K562 (cell line): ENCODE data around the gene NUAK2. TPM values are rescaled to one million over a fixed set of nuclear protein-coding genes. Genes with fewer than 3 reads are reported as not detected.

ENCODE experiments used
- ATAC-seq: fragments of 200-7000 bp; cut with Tn5 transposase; 3 replicates; pipeline ENCODE4 v1.9.1; 2020; ENCODE audit warnings: moderate library complexity
- BruUV-seq: library from RNA; stranded (reverse); fragments of 400-500 nt; replicated peaks from 2 replicates; lab custom pipeline; 2021; lab: Mats Ljungman, UMichigan
- CTCF ChIA-PET: fragments of 300-600 bp; formaldehyde crosslinking; extraction: SDS; loops from one replicate; lab custom pipeline; 2021; ENCODE audit warnings: low intra/inter-chr PET ratio; lab: Yijun Ruan, JAX
- POLR2A ChIA-PET: fragments of 300-600, 350-650 bp; sonication (Branson Sonifier 250); formaldehyde crosslinking; extraction: SDS; loops from one replicate; lab custom pipeline; 2021; ENCODE audit warnings: antibody characterized with exemption, inconsistent platforms; lab: Yijun Ruan, JAX
- DNase-seq, 4 experiments: peaks; one replicate each; pipeline versions ENCODE4 v3.0.0 to v3.0.0-alpha.2; 2011 to 2018; ENCODE audit warnings: low spot score in 3 of 4, mixed read lengths in 3 of 4; ENCODE audit errors: extremely low read depth in 1 of 4
- FAIRE-seq: peaks from 2 replicates; lab custom pipeline; 2011; peaks lifted over from hg19 to GRCh38; lab: Jason Lieb, UNC
- H2AFZ ChIP-seq: 2 replicates; pipeline ENCODE4 v1.6.0; 2011; ENCODE audit warnings: low read depth, low read length, control low read depth, inconsistent platforms
- H3K27ac ChIP-seq: fragments of 200-600 bp; 3 replicates; pipeline ENCODE4 v1.8.0; 2011; ENCODE audit warnings: low read depth, mild to moderate bottlenecking, control low read depth, inconsistent platforms, low read length, moderate library complexity, mixed read lengths; ENCODE audit errors: extremely low read depth
- H3K27me3 ChIP-seq, 2 experiments: fragments of 300-600 bp in 1 of 2; 2 replicates in 1 of 2; 3 replicates in 1 of 2; pipeline versions ENCODE4 v1.6.0 to v1.8.0; 2011; ENCODE audit warnings: inconsistent platforms in 2 of 2, low read length in 2 of 2, mild to moderate bottlenecking in 1 of 2, mixed read lengths in 1 of 2, moderate library complexity in 1 of 2; ENCODE audit not compliant: control insufficient read depth in 2 of 2, insufficient read depth in 2 of 2
- H3K36me3 ChIP-seq: fragments of 300-600 bp; 3 replicates; pipeline ENCODE4 v1.8.0; 2011; ENCODE audit warnings: mild to moderate bottlenecking, low read length, inconsistent platforms; ENCODE audit not compliant: control insufficient read depth, insufficient read depth
- H3K4me1 ChIP-seq, 2 experiments: fragments of 200-600 bp in 1 of 2; replicated peaks in 1 of 2; 2 replicates in 1 of 2; 3 replicates in 1 of 2; pipeline versions ENCODE4 v1.5.1 to v1.8.0; 2011; ENCODE audit warnings: inconsistent platforms in 2 of 2, low read length in 2 of 2, mild to moderate bottlenecking in 1 of 2, mixed read lengths in 1 of 2, moderate library complexity in 1 of 2; ENCODE audit not compliant: control insufficient read depth in 2 of 2, insufficient read depth in 2 of 2
- H3K4me2 ChIP-seq: 2 replicates; pipeline ENCODE4 v1.6.1; 2011; ENCODE audit warnings: low read length, control low read depth, inconsistent platforms, mixed read lengths; ENCODE audit not compliant: insufficient read depth
- H3K4me3 ChIP-seq: fragments of 200-600 bp; sonication (generic), shearing (Covaris generic); 2 replicates; pipeline ENCODE4 v1.5.1; 2016; ENCODE audit warnings: control low read depth, inconsistent platforms
- H3K79me2 ChIP-seq: fragments of 200-600 bp; 3 replicates; pipeline ENCODE4 v1.8.0; 2011; ENCODE audit warnings: low read length, inconsistent platforms; ENCODE audit not compliant: control insufficient read depth, insufficient read depth
- H3K9ac ChIP-seq, 2 experiments: 2 replicates each; pipeline versions ENCODE4 v1.6.0 to v1.6.1; 2011; ENCODE audit warnings: low read depth in 2 of 2, low read length in 2 of 2, control low read depth in 1 of 2, inconsistent platforms in 1 of 2, mild to moderate bottlenecking in 1 of 2, mixed read lengths in 1 of 2; ENCODE audit not compliant: insufficient read depth in 1 of 2
- H3K9me1 ChIP-seq: one replicate; pipeline ENCODE4 v1.6.0; 2011; ENCODE audit warnings: inconsistent platforms, mild to moderate bottlenecking, low read length, moderate library complexity; ENCODE audit not compliant: control insufficient read depth, insufficient read depth
- H3K9me3 ChIP-seq: replicated peaks from 2 replicates; pipeline ENCODE4 v1.5.1; 2011; ENCODE audit warnings: low read depth, low read length, inconsistent platforms; ENCODE audit not compliant: control insufficient read depth, insufficient read depth
- H4K20me1 ChIP-seq: replicated peaks from 2 replicates; pipeline ENCODE4 v1.6.1; 2011; ENCODE audit warnings: low read length, inconsistent platforms, mixed read lengths; ENCODE audit not compliant: control insufficient read depth, insufficient read depth
- CTBP1 ChIP-seq: fragments of 450-650 bp; IDR thresholded peaks from 2 replicates; pipeline ENCODE4 v1.6.1; 2016; ENCODE audit warnings: borderline replicate concordance
- SPI1 ChIP-seq: IDR thresholded peaks from 2 replicates; pipeline ENCODE4 v1.6.1; 2011; ENCODE audit warnings: low read depth, low read length, control low read depth, borderline replicate concordance
- WGBS: fragments of 100-300 bp; shearing (Covaris generic); methylation state at CpG from one replicate; pipeline ENCODE4 v1.1.6; 2016; ENCODE audit warnings: low coverage, mixed read lengths; ENCODE audit not compliant: insufficient coverage; ENCODE audit errors: missing lambda C conversion rate; 5-methylcytosine and 5-hydroxymethylcytosine counted together
- in situ Hi-C: fragments of 300-500 bp; cut with MboI; formaldehyde crosslinking; loops from 4 replicates; pipeline ENCODE4 v1.15.0; 2018; ENCODE audit warnings: inconsistent platforms, mixed read lengths
- intact Hi-C: fragments of 100-400 bp; cut with micrococcal nuclease; formaldehyde crosslinking; loops from 2 replicates; pipeline ENCODE4 v1.14.2; 2022
- polyA plus RNA-seq, 8 experiments: library from polyadenylated mRNA; depleted of rRNA in 4 of 8; stranded (reverse) in 5 of 8; unstranded in 3 of 8; fragments of >200 nt; fragmentation: Nextera tagmentation in 2 of 8; fragmentation: Illumina TruSeq in 1 of 8; extraction: Ambion mirVana in 2 of 8; extraction: Trizol in 1 of 8; gene quantifications; 2 replicates each; pipeline versions ENCODE4 v1.2.1 to v1.2.3, GENCODE V29; 2011 to 2014; ENCODE audit warnings: inconsistent platforms in 1 of 8, missing spikeins in 1 of 8
- total RNA-seq, 7 experiments: library from RNA; depleted of rRNA in 6 of 7; stranded (reverse); fragments of >200 nt in 6 of 7; fragmentation: Illumina TruSeq in 2 of 7; extraction: Trizol in 2 of 7; gene quantifications; 2 replicates each; pipeline versions ENCODE4 v1.2.1 to v1.2.3, GENCODE V29; 2011 to 2021; ENCODE audit warnings: low replicate concordance in 1 of 7
- TF ChIP-seq, protein P1 (sequence below), 2 experiments: fragments of 150-350 bp in 1 of 2; IDR thresholded peaks; 2 replicates each; pipeline ENCODE4 v1.6.1; 2012 to 2016; ENCODE audit warnings: low read depth in 2 of 2, low read length in 2 of 2, mild to moderate bottlenecking in 1 of 2, moderate library complexity in 1 of 2

Gene NUAK2
- total and polyA plus RNA-seq, 9 of the 15 experiments (the other 6 are each of a cell fraction or from before 2014, with no cell fraction given): 0.04 to 0.44 (median 0.14) TPM

DNA sequence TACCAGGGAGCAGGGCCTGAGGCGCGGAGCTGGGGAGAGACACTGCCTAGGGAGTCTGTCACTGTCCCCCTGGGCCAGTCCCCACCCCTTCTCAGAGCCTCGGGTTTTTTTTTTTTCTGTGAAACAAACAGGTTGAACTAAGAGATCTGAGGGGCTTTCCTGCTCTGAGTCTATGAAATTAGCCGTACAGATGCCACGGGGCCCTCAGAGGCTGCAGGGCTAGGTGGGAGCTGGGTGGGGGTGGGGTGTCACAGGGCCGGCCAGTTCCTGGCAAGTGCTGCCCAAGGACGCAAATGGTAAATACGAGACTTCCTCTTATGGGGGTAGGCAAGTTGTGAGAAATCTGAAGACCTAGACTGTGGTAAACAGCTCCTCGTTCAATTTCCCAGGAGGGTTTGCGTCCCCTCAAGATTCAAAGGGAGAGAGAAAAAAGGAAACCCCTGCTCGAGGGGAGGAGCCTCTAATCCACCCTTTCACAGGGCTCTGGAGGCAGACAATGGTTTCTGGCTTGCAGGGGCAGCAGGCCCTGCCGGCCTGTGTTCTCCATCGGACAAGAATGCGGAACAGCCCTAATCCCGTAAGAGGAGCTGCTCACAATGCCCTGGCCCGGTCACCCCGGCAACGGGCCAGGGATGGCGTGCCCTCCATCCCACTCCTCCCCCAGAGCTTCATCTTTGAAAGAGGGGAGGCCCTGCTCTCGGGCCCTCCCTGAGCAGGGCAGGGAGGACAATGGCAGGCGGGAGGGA, 7.8 kb downstream of the NUAK2 start:
- H2AFZ ChIP-seq: no peak overlapping the region
- ATAC-seq (no peak; the same call in 2 of the 3 replicates), FAIRE-seq (no peak), DNase-seq (no peak)
- H3K36me3 ChIP-seq: no peaks in the 10 kb centered on the region
- in situ Hi-C loops: no loop called here
- H3K9me1 ChIP-seq: no peaks in the 10 kb centered on the region
- peaks cover 0 to 3% of the 10 kb centered on the region in 2 experiments; a peak in 1 of 5 replicates for H3K4me1 ChIP-seq
- H3K4me2 ChIP-seq: no peak overlapping the region
- 8% methylated on average over 21 of the region's 21 CpGs for WGBS
- no peak overlapping the region for H3K27ac ChIP-seq
- no peaks in the 10 kb centered on the region for H4K20me1 ChIP-seq
- H3K9me3 ChIP-seq: no peaks in the 10 kb centered on the region
- intact Hi-C loops: no loop called here
- H3K27me3 ChIP-seq: peaks cover 15 to 51% of the 10 kb centered on the region in 2 experiments; a peak in 4 of 5 replicates
- H3K9ac ChIP-seq: 0 out of 4 replicates have a peak overlapping the region, but pooled peaks of 1 of the 2 experiments have one; percentile 23
- no peak overlapping the region for H3K4me3 ChIP-seq
- BruUV-seq: no TSS peak
- POLR2A ChIA-PET: interaction anchor here (1.3 kb wide), 1 partner anchor 43 kb away, joined by 4 read pairs; no protein-coding TSS in a partner anchor
- TF ChIP-seq SPI1: peak; percentile 30; the same call in 1 of the 2 replicates
- TF ChIP-seq, protein P1, sequence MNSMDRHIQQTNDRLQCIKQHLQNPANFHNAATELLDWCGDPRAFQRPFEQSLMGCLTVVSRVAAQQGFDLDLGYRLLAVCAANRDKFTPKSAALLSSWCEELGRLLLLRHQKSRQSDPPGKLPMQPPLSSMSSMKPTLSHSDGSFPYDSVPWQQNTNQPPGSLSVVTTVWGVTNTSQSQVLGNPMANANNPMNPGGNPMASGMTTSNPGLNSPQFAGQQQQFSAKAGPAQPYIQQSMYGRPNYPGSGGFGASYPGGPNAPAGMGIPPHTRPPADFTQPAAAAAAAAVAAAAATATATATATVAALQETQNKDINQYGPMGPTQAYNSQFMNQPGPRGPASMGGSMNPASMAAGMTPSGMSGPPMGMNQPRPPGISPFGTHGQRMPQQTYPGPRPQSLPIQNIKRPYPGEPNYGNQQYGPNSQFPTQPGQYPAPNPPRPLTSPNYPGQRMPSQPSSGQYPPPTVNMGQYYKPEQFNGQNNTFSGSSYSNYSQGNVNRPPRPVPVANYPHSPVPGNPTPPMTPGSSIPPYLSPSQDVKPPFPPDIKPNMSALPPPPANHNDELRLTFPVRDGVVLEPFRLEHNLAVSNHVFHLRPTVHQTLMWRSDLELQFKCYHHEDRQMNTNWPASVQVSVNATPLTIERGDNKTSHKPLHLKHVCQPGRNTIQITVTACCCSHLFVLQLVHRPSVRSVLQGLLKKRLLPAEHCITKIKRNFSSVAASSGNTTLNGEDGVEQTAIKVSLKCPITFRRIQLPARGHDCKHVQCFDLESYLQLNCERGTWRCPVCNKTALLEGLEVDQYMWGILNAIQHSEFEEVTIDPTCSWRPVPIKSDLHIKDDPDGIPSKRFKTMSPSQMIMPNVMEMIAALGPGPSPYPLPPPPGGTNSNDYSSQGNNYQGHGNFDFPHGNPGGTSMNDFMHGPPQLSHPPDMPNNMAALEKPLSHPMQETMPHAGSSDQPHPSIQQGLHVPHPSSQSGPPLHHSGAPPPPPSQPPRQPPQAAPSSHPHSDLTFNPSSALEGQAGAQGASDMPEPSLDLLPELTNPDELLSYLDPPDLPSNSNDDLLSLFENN (IDR thresholded peaks at IDR 0.05; ENCODE audit: low read depth in 2 of 2, low read length in 2 of 2): no peak
- TF ChIP-seq CTBP1: peak; percentile 32; the same call in 1 of the 2 replicates
- CTCF ChIA-PET: interaction anchor here (0.5 kb wide), 1 partner anchor 41 kb away, joined by 3 read pairs; no protein-coding TSS in a partner anchor
- H3K79me2 ChIP-seq: no peaks in the 10 kb centered on the region
